ENCODE measurements around the gene RPL12. TPM values are rescaled to one million over a fixed set of nuclear protein-coding genes. Genes with fewer than 3 reads are reported as not detected.

Gene RPL12
- total RNA-seq, 4 donors from 2014 or later = 999 to 4,423 (median 2,373) TPM

DNA sequence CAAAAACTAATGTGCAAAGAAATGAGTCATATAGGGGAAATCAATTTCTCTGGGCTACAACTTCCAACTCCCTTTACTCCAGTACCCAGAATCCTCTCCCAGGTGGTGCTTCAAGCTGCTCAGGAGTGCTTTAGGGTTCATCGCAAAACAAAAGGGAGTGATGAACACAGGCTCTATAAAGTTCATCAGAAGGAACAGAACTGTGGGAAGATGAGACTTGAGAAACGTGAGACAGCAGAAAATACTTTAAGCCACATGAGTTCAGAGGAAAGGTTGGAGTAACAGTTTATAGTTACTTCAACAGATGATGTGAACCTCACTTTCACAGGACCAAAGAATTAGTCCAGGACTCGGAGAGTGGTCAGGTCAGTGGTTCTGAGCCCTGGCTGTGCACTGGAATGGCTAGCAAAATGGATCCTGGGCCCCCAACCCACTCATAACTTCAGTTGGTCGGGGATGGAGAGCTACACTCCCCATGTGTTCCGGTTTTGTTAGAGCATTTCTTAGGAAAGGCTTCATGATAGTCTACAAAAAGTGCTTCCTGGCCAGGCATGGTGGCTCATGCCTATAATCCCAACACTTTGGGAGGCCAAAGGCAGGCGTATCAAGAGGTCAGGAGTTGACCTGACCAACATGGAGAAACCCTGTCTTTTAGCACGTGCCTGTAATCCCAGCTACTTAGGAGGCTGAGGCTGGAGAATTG, 4.3 kb downstream of the RPL12 start:
- Histone ChIP-seq H3K4me1 (peaks cover 0 to 9% of the 10 kb centered on the region in 2 donors), H3K9me3 (no peaks in the 10 kb centered on the region), H3K36me3 (no peaks in the 10 kb centered on the region), H3K27me3 (no peaks in the 10 kb centered on the region), H3K4me3 (no peak overlapping the region), H3K27ac (no peak overlapping the region)
- TF ChIP-seq POLR2A (IDR thresholded peaks at IDR 0.05) = no peak
- intact Hi-C loops (cut with DNase I; ENCODE audit: low total_unique reads) = no loop called here
- no peak for DNase-seq

DNA sequence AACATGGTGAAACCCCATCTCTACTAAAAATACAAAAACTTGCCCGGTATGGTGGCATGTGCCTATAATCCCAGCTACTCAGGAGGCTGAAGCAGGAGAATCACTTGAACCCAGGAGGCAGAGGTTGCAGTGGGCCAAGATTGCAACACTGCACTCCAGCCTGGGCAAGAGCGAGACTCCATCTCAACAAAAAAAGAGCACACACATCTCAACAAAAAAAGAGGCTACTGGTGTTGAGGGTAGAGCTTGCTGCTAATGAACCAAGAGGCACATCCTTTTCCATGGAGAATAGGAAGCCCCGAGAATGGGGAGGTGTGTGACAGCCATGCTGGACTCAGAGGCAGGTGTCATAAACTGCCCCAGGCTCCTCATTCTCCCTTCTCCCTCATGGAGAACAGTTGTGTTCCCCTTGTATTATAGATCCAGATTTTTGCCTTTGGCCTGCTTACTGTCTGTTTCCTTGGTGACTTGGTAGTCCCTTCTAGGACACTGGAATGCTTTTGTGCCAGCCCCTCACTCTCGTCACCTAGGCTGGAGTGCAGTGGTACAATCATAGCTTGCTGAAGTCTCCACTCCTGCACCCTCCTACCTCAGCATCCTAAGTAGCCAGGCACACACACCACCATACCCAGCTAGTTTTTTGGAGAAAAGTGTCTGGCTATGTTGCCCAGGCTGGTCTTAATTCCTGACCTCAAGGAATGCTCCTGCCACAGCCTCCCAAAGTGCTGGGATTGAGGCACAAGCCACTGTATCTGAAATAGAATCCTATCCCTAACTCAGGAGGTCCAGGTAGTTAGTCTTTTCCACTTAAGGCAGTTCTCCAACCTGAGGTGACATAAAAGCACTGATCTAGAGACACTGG, 5.1 kb downstream of the RPL12 start:
- H3K9me3 ChIP-seq = no peaks in the 10 kb centered on the region
- no peak for TF ChIP-seq POLR2A (IDR thresholded peaks at IDR 0.05)
- TF ChIP-seq, protein P1, sequence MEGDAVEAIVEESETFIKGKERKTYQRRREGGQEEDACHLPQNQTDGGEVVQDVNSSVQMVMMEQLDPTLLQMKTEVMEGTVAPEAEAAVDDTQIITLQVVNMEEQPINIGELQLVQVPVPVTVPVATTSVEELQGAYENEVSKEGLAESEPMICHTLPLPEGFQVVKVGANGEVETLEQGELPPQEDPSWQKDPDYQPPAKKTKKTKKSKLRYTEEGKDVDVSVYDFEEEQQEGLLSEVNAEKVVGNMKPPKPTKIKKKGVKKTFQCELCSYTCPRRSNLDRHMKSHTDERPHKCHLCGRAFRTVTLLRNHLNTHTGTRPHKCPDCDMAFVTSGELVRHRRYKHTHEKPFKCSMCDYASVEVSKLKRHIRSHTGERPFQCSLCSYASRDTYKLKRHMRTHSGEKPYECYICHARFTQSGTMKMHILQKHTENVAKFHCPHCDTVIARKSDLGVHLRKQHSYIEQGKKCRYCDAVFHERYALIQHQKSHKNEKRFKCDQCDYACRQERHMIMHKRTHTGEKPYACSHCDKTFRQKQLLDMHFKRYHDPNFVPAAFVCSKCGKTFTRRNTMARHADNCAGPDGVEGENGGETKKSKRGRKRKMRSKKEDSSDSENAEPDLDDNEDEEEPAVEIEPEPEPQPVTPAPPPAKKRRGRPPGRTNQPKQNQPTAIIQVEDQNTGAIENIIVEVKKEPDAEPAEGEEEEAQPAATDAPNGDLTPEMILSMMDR (IDR thresholded peaks at IDR 0.05) = no peak
- intact Hi-C loops (cut with DNase I; ENCODE audit: low total_unique reads) = no loop called here
- DNase-seq = no peak
- no peak overlapping the region for H3K27ac ChIP-seq
- H3K36me3 ChIP-seq = no peaks in the 10 kb centered on the region
- peaks cover 0 to 9% of the 10 kb centered on the region in 2 donors for H3K4me1 ChIP-seq
- H3K4me3 ChIP-seq = no peak overlapping the region
- no peaks in the 10 kb centered on the region for H3K27me3 ChIP-seq

DNA sequence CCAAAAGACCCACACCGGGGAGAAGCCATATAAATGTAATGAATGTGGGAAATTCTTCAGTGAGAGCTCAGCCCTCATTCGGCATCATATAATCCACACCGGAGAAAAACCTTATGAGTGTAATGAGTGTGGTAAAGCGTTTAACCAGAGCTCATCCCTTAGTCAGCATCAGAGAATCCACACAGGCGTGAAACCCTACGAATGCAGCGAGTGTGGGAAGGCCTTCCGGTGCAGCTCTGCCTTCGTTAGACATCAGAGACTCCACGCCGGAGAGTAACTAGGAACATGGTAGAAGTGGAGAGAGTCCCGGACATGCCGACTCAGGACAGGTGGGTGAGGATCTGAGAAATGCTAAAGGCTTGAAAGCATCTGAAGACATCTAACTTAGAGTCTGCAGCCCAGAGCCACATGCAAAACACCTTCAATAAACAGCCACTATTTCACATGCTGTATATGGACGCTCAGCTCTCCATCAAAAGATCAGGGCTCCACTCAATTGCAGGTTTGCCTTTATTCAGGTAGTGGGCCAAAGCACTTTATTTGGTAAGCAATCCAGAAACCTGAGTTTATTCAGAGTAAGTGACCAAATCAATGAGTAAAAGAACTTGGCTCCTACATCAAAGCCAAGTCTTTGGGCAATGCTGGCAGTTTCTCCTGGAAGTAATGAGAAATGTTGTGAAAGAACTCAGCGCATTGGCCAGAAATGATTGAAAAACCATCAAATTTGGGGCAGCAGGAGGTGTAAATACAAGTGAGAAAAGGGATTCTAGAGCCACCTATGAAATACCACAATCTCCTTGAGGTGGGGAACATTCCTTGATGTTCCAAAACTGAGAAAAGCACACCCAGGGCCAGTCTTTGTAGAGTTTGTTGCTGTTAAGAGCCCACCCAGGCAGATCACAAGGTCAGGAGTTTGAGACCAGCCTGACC, 6.0 kb downstream of the RPL12 start:
- no peaks in the 10 kb centered on the region for H3K36me3 ChIP-seq

DNA sequence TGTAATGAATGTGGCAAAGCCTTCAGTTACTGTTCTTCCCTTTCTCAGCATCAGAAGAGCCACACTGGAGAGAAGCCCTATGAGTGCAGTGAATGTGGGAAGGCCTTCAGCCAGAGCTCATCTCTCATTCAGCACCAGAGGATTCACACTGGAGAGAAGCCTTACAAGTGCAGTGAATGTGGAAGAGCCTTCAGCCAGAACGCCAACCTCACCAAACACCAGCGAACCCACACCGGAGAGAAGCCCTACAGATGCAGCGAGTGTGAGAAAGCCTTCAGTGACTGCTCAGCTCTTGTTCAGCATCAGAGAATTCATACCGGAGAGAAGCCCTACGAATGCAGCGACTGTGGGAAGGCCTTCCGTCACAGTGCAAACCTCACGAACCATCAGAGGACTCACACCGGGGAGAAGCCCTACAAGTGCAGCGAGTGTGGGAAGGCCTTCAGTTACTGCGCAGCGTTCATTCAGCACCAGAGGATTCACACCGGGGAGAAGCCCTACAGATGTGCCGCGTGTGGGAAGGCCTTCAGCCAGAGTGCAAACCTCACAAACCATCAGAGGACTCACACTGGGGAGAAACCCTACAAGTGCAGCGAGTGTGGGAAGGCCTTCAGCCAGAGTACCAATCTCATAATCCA, 6.8 kb downstream of the RPL12 start:
- intact Hi-C loops (cut with DNase I; ENCODE audit: low total_unique reads) = no loop called here

More for the DNA sequence above, 6.0 kb downstream of the RPL12 start:
- Histone ChIP-seq H3K9me3 (no peaks in the 10 kb centered on the region), H3K27me3 (no peaks in the 10 kb centered on the region), H3K4me3 (no peak overlapping the region), H3K4me1 (peaks cover 0 to 4% of the 10 kb centered on the region in 2 donors), H3K27ac (no peak overlapping the region)
- no peak for DNase-seq
- TF ChIP-seq, protein P1 (IDR thresholded peaks at IDR 0.05) = no peak
- TF ChIP-seq POLR2A (IDR thresholded peaks at IDR 0.05) = no peak
- intact Hi-C loops (cut with DNase I; ENCODE audit: low total_unique reads) = no loop called here

More for the DNA sequence above, 6.8 kb downstream of the RPL12 start:
- DNase-seq = no peak
- Histone ChIP-seq H3K4me3 (no peak overlapping the region), H3K36me3 (no peaks in the 10 kb centered on the region), H3K27me3 (no peaks in the 10 kb centered on the region), H3K4me1 (no peaks in the 10 kb centered on the region), H3K27ac (peak overlapping the region in 1 of 2 donors; percentile 27), H3K9me3 (no peaks in the 10 kb centered on the region)
- TF ChIP-seq, protein P1 (IDR thresholded peaks at IDR 0.05) = no peak
- no peak for TF ChIP-seq POLR2A (IDR thresholded peaks at IDR 0.05)
